ENCODE data around the gene G6PC1.

G6PC1 gene

GRCh38 chr17:42946812-42947211 lies 46.2 kb downstream of the G6PC1 start (continued):
- TF ChIP-seq ZBTB20 (tag by site-specific recombination; IDR thresholded peaks at IDR 0.05) (no peak), ZNF138 (tag by site-specific recombination; IDR thresholded peaks at IDR 0.05; ENCODE audit: borderline replicate concordance) (no peak), HIC1 (tag by site-specific recombination; IDR thresholded peaks at IDR 0.05) (0 out of 2 replicates have a peak, but pooled peaks have one; percentile 15), ZEB2 (tag by site-specific recombination; IDR thresholded peaks at IDR 0.05) (peak; percentile 28; the same call in 1 of the 2 replicates)

- Histone ChIP-seq H3K36me3 (ENCODE audit: control insufficient read depth in 2 of 2, insufficient read depth in 1 of 2, low read length in 2 of 2) (peaks cover 51 to 69% of the 10 kb centered on the region in 2 experiments), H3K27ac (ENCODE audit: extremely low read depth, low read depth, low read length) (no peak overlapping the region), H3K4me3 (ENCODE audit: low read depth, low read length) (no peak overlapping the region), H3K4me1 (ENCODE audit: control insufficient read depth, insufficient read depth, low read length) (no peaks in the 10 kb centered on the region), H3K9me3 (ENCODE audit: control insufficient read depth, insufficient read depth, low read depth, low read length) (no peaks in the 10 kb centered on the region)
- CTCF ChIA-PET: interaction anchor here (0.6 to 0.7 kb wide), 2 partner anchors 12 to 42 kb away, joined by 3 read pairs; no protein-coding TSS in a partner anchor
- TF ChIP-seq ZBTB6 (tag by site-specific recombination; IDR thresholded peaks at IDR 0.05) (no peak), ZNF514 (tag by site-specific recombination; IDR thresholded peaks at IDR 0.05) (no peak), MEIS1 (CRISPR knock-in tag; IDR thresholded peaks at IDR 0.05; ENCODE audit: borderline replicate concordance) (no peak), ZSCAN30 (tag by site-specific recombination; IDR thresholded peaks at IDR 0.05) (no peak), GLI2 (tag by site-specific recombination; IDR thresholded peaks at IDR 0.05; ENCODE audit: borderline replicate concordance, low read depth) (no peak), ZBTB49 (tag by site-specific recombination; IDR thresholded peaks at IDR 0.05; ENCODE audit: low read depth) (no peak)
- POLR2A ChIA-PET: interaction anchor here (1.4 kb wide), 1 partner anchor 48 kb away, joined by 4 read pairs; the partner anchor contains the start of gene RPL27
Observed at GRCh38 chr17:42950044-42950783, 49.6 kb downstream of the G6PC1 start.
